Neural progenitor cell (in vitro differentiated cells): ENCODE data around the gene PPAN. TPM values are rescaled to one million over a fixed set of nuclear protein-coding genes. Genes with fewer than 3 reads are reported as not detected.

Experiments
- DNase-seq: peaks from one replicate; pipeline ENCODE4 v3.0.0-alpha.2; 2016; ENCODE audit warnings: low spot score
- H2AFZ ChIP-seq: fragments of 200-600 bp; sonication (generic); replicated peaks from 2 replicates; pipeline ENCODE4 v1.6.1; 2016; ENCODE audit warnings: antibody characterized with exemption
- H3F3A ChIP-seq: fragments of 200-600 bp; sonication (generic); 2 replicates; pipeline ENCODE4 v1.6.1; 2016; ENCODE audit warnings: antibody characterized with exemption, low read depth
- H3K27ac ChIP-seq: fragments of 200-600 bp; sonication (generic); 2 replicates; pipeline ENCODE4 v1.5.1; 2016; ENCODE audit warnings: mild to moderate bottlenecking
- H3K27me3 ChIP-seq: fragments of 200-600 bp; sonication (generic); 2 replicates; pipeline ENCODE4 v1.6.1; 2016; ENCODE audit warnings: mild to moderate bottlenecking, moderate library complexity
- H3K36me3 ChIP-seq: fragments of 200-600 bp; sonication (generic); 2 replicates; pipeline ENCODE4 v1.5.1; 2016
- H3K4me1 ChIP-seq: fragments of 200-600 bp; sonication (generic); 2 replicates; pipeline ENCODE4 v1.6.1; 2016; ENCODE audit warnings: mixed run types
- H3K4me2 ChIP-seq: fragments of 200-600 bp; sonication (generic); 2 replicates; pipeline ENCODE4 v1.6.1; 2016
- H3K4me3 ChIP-seq: fragments of 200-600 bp; sonication (generic); 2 replicates; pipeline ENCODE4 v1.5.1; 2016
- H3K79me2 ChIP-seq: fragments of 200-600 bp; sonication (generic); 2 replicates; pipeline ENCODE4 v1.6.1; 2016; ENCODE audit warnings: low read depth
- H3K9ac ChIP-seq: fragments of 200-600 bp; sonication (generic); 2 replicates; pipeline ENCODE4 v1.6.1; 2016
- H3K9me3 ChIP-seq: fragments of 200-600 bp; sonication (generic); 2 replicates; pipeline ENCODE4 v1.5.1; 2016; ENCODE audit warnings: low read depth
- H4K20me1 ChIP-seq: fragments of 200-600 bp; sonication (generic); 2 replicates; pipeline ENCODE4 v1.6.1; 2016; ENCODE audit warnings: low read depth
- H3K27ac Mint-ChIP-seq: 3 replicates; pipeline ENCODE4 v1.8.0; 2021; ENCODE audit warnings: mixed read lengths
- H3K27me3 Mint-ChIP-seq: 2 replicates; pipeline ENCODE4 v1.8.0; 2022; ENCODE audit warnings: low read depth, mild to moderate bottlenecking, inconsistent platforms, moderate library complexity, mixed read lengths; ENCODE audit not compliant: insufficient read depth
- H3K36me3 Mint-ChIP-seq: 3 replicates; pipeline ENCODE4 v1.8.0; 2021; ENCODE audit warnings: mixed read lengths
- H3K4me1 Mint-ChIP-seq: 3 replicates; pipeline ENCODE4 v1.8.0; 2021; ENCODE audit warnings: mixed read lengths
- H3K4me3 Mint-ChIP-seq: 3 replicates; pipeline ENCODE4 v1.8.0; 2021; ENCODE audit warnings: mild to moderate bottlenecking, moderate library complexity, mixed read lengths
- H3K9me3 Mint-ChIP-seq: 3 replicates; pipeline ENCODE4 v1.8.0; 2020; ENCODE audit warnings: mixed read lengths
- CTCF ChIP-seq: fragments of 200-600 bp; sonication (generic); IDR thresholded peaks from 2 replicates; pipeline ENCODE4 v1.5.1; 2017; ENCODE audit warnings: antibody characterized with exemption, mild to moderate bottlenecking
- EZH2 ChIP-seq: fragments of 200-600 bp; sonication (generic); IDR thresholded peaks from 2 replicates; pipeline ENCODE4 v1.6.1; 2017; ENCODE audit warnings: antibody characterized with exemption, mild to moderate bottlenecking, moderate library complexity
- EZH2phosphoT487 ChIP-seq: fragments of 200-600 bp; sonication (generic); IDR thresholded peaks from 2 replicates; pipeline ENCODE4 v1.6.1; 2017; ENCODE audit warnings: antibody characterized with exemption
- total RNA-seq: library from RNA; depleted of rRNA; stranded (reverse); fragments of >200 nt; gene quantifications from 2 replicates; pipeline ENCODE4 v1.2.3, GENCODE V29; 2015; ENCODE audit warnings: low replicate concordance

Gene PPAN
- total RNA-seq, 1 donor from 2014 or later, result 6.6 TPM

GRCh38 chr19:10083911-10084310, 22.3 kb upstream of the PPAN start:
- no peak overlapping the region for H3K4me2 ChIP-seq
- H3K9me3 Mint-ChIP-seq, result peaks cover 2% of the 10 kb centered on the region
- no peaks in the 10 kb centered on the region for H3K79me2 ChIP-seq
- H3K4me1 ChIP-seq, result peaks cover 6% of the 10 kb centered on the region
- no peak overlapping the region for H3K9ac ChIP-seq
- H3K27me3 ChIP-seq, result peaks cover 63% of the 10 kb centered on the region
- H3K4me3 ChIP-seq, result no peak overlapping the region
- H3K4me1 Mint-ChIP-seq, result no peaks in the 10 kb centered on the region
- H3K27ac Mint-ChIP-seq, result no peak overlapping the region
- H3K4me3 Mint-ChIP-seq, result peak overlapping the region; percentile 31
- TF ChIP-seq CTCF (no peak), EZH2phosphoT487 (no peak), EZH2 (no peak)
- peaks cover 31% of the 10 kb centered on the region for H3K27me3 Mint-ChIP-seq
- H3K36me3 Mint-ChIP-seq, result no peaks in the 10 kb centered on the region
- DNase-seq, result no peak
- no peaks in the 10 kb centered on the region for H4K20me1 ChIP-seq
- no peak overlapping the region for H2AFZ ChIP-seq
- no peak overlapping the region for H3K27ac ChIP-seq
- H3K9me3 ChIP-seq, result no peaks in the 10 kb centered on the region
- no peaks in the 10 kb centered on the region for H3K36me3 ChIP-seq
- H3F3A ChIP-seq, result no peaks in the 10 kb centered on the region

GRCh38 chr19:10084803-10085202, 21.4 kb upstream of the PPAN start:
- Histone ChIP-seq H3F3A (no peaks in the 10 kb centered on the region), H4K20me1 (no peaks in the 10 kb centered on the region), H3K9ac (no peak overlapping the region), H2AFZ (no peak overlapping the region), H3K27ac (no peak overlapping the region), H3K4me1 (peaks cover 6% of the 10 kb centered on the region), H3K27me3 (peaks cover 57% of the 10 kb centered on the region), H3K79me2 (no peaks in the 10 kb centered on the region), H3K36me3 (no peaks in the 10 kb centered on the region), H3K4me2 (no peak overlapping the region), H3K4me3 (no peak overlapping the region), H3K9me3 (no peaks in the 10 kb centered on the region)
- Mint-ChIP-seq H3K36me3 (no peaks in the 10 kb centered on the region), H3K27me3 (peaks cover 31% of the 10 kb centered on the region), H3K27ac (no peak overlapping the region), H3K4me1 (no peaks in the 10 kb centered on the region), H3K4me3 (peak overlapping the region; percentile 86), H3K9me3 (peaks cover 2% of the 10 kb centered on the region)
- DNase-seq, result no peak
- no peak for TF ChIP-seq EZH2phosphoT487
- no peak for TF ChIP-seq EZH2
- TF ChIP-seq CTCF, result no peak

DNA sequence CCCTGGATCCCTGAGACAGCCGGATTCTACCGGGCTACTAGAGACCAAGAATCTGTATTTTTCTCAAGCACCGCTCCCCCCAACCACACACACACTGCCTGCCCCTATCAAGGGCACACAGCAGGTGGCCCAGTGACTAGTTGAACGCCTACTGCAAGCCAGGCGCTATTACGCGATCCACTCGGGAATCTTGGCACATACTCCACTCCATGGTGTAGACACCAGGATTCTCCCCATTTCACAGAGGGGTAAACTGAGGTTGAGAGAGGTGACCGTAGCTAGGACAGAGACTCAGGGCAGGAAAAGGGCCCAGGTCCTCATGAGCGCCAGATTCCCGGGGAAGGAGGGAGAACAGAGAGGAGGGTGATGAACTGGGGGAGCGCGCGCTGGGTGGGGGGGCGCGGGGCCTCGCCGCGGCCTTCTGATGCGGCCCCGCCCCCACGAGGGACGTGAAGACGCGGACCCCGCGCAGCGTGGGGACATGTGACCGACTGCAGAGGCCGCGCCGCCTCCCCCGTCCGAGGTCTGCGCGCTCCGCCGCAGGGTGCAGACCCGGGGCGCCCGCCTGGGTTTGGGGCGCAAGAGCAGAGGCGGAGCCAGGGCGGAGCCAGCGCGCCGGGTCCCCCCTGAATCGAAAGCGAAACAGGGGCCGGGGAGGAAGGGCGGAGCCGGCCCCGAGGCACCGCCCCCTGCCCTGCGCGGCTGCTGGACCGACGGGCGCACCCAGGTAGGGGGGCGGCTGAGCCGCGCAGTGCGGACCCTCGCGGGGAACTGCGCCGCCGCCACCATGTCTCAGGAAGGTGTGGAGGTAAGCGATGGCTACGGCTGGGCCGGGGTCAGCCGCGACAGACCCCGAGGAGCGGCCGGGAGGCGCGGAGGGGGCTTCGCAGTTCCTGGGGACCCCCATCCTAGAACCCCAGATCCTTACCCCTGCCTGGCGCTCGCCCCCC, 20.2 kb upstream of the PPAN start, which contains the start of gene SHFL:
SHFL (plus strand) TSS at position 677 of the 950 bp plus-strand sequence; CDS start at position 788, 111 bp downstream.
- Mint-ChIP-seq H3K27me3 (peaks cover 31% of the 10 kb centered on the region), H3K27ac (no peak within 1 kb of the TSS), H3K36me3 (no peaks in the 10 kb centered on the region), H3K4me3 (peak within 1 kb of the TSS; percentile 86), H3K9me3 (peaks cover 4% of the 10 kb centered on the region), H3K4me1 (no peaks in the 10 kb centered on the region)
- Histone ChIP-seq H3K4me3 (peak within 1 kb of the TSS; percentile 72), H4K20me1 (no peaks in the 10 kb centered on the region), H3K27me3 (peaks cover 57% of the 10 kb centered on the region), H3K4me1 (peaks cover 6% of the 10 kb centered on the region), H3K9me3 (no peaks in the 10 kb centered on the region), H3K36me3 (no peaks in the 10 kb centered on the region), H2AFZ (peak within 1 kb of the TSS; percentile 95), H3K79me2 (no peaks in the 10 kb centered on the region), H3K4me2 (peak within 1 kb of the TSS; percentile 93), H3F3A (no peaks in the 10 kb centered on the region), H3K27ac (no peak within 1 kb of the TSS), H3K9ac (no peak within 1 kb of the TSS)
- peak; percentile 77 for DNase-seq
- TF ChIP-seq EZH2 (peak; percentile 67), EZH2phosphoT487 (no peak), CTCF (no peak)
